LNCAP (cell line): ENCODE measurements around the gene ATP6V1B1.

ENCODE experiments used
- CTCF ChIP-seq: fragments of 450-650 bp; IDR thresholded peaks from 2 replicates; pipeline ENCODE4 v1.5.1; 2017; ENCODE audit warnings: mild to moderate bottlenecking

The ATP6V1B1 gene

GRCh38 chr2:70944111-70944690 is 8.5 kb downstream of the ATP6V1B1 start:
- TF ChIP-seq CTCF, result no peak

GRCh38 chr2:70946832-70947442 is 11.2 kb downstream of the ATP6V1B1 start:
- peak; percentile 61 for TF ChIP-seq CTCF

GRCh38 chr2:70947556-70948184 is 12.0 kb downstream of the ATP6V1B1 start:
- no peak for TF ChIP-seq CTCF

GRCh38 chr2:70948337-70949003 is 12.8 kb downstream of the ATP6V1B1 start:
- peak; percentile 72 for TF ChIP-seq CTCF

GRCh38 chr2:70949086-70949485 is 13.4 kb downstream of the ATP6V1B1 start:
- TF ChIP-seq CTCF, result no peak

GRCh38 chr2:70954886-70955285 is 19.2 kb downstream of the ATP6V1B1 start:
- no peak for TF ChIP-seq CTCF

- no peak for TF ChIP-seq CTCF
Observed at GRCh38 chr2:70956141-70956540, 20.4 kb downstream of the ATP6V1B1 start.
